Muscle of back (tissue), 11 donors: ENCODE data around the gene COL5A1. TPM values are rescaled to one million over a fixed set of nuclear protein-coding genes. Genes with fewer than 3 reads are reported as not detected.
A peak's percentile ranks its signal among the peaks of the same experiment; 100 is the strongest.

Source experiments
- DNase-seq, 3 donors: peaks; one replicate each; pipeline versions ENCODE4 v3.0.0 to v3.0.0-alpha.2; 2013
- polyA plus RNA-seq, 10 donors: library from polyadenylated mRNA; unstranded; fragments of 120-200 nt; gene quantifications; one replicate each; pipeline ENCODE4 v1.2.1, GENCODE V29; 2013; ENCODE audit not compliant: insufficient read length in 10 of 10

Gene COL5A1
- polyA plus RNA-seq, 10 donors = 413 to 997 (median 534) TPM

- no peak for DNase-seq
These were observed 82.8 kb downstream of the COL5A1 start for GRCh38 chr9:134724202-134724911.

- DNase-seq = no peak
These were observed 83.5 kb downstream of the COL5A1 start for GRCh38 chr9:134724912-134725604.

- DNase-seq = no peak
These were observed 84.0 kb downstream of the COL5A1 start for GRCh38 chr9:134725605-134725940.

- DNase-seq = no peak
These were observed 84.6 kb downstream of the COL5A1 start for GRCh38 chr9:134726026-134726721.

- DNase-seq = no peak
These were observed 85.1 kb downstream of the COL5A1 start for GRCh38 chr9:134726722-134727034.

- DNase-seq = no peak
These were observed 86.6 kb downstream of the COL5A1 start for GRCh38 chr9:134728021-134728795.

GRCh38 chr9:134728801-134729495 lies 87.3 kb downstream of the COL5A1 start:
- no peak for DNase-seq

- DNase-seq = no peak
These were observed 88.6 kb downstream of the COL5A1 start for GRCh38 chr9:134730011-134730760.

GRCh38 chr9:134730761-134731496 lies 89.3 kb downstream of the COL5A1 start:
- DNase-seq = no peak

GRCh38 chr9:134731497-134732391 lies 90.1 kb downstream of the COL5A1 start:
- no peak for DNase-seq

GRCh38 chr9:134732392-134733110 lies 90.9 kb downstream of the COL5A1 start:
- DNase-seq = no peak

GRCh38 chr9:134733480-134734232 lies 92.1 kb downstream of the COL5A1 start:
- no peak for DNase-seq

GRCh38 chr9:134734270-134734669 lies 92.7 kb downstream of the COL5A1 start:
- peak in 1 of 3 donors; percentile 52 for DNase-seq

GRCh38 chr9:134735441-134736175 lies 94.0 kb downstream of the COL5A1 start:
- DNase-seq = peak; percentile 57 to 81 (median 76)

- peak in 1 of 3 donors; percentile 22 for DNase-seq
These were observed 95.3 kb downstream of the COL5A1 start for GRCh38 chr9:134736791-134737497.
